Ishikawa (cell line): Measurements from ENCODE around the gene LPAR3.

Source experiments
- CEBPB ChIP-seq: IDR thresholded peaks from 2 replicates; pipeline ENCODE4 v1.6.1; 2012
- CREB1 ChIP-seq: IDR thresholded peaks from 2 replicates; pipeline ENCODE4 v1.6.1; 2012; ENCODE audit warnings: low read depth
- EGR1 ChIP-seq: IDR thresholded peaks from 2 replicates; pipeline ENCODE4 v1.6.1; 2012
- EP300 ChIP-seq: IDR thresholded peaks from 2 replicates; pipeline ENCODE4 v1.6.1; 2012; ENCODE audit warnings: borderline replicate concordance
- FOXM1 ChIP-seq: IDR thresholded peaks from 2 replicates; pipeline ENCODE4 v1.6.1; 2012; ENCODE audit warnings: low read depth, borderline replicate concordance
- REST ChIP-seq: IDR thresholded peaks from 2 replicates; pipeline ENCODE4 v1.6.1; 2012; ENCODE audit warnings: low read depth, mild to moderate bottlenecking
- TCF12 ChIP-seq: IDR thresholded peaks from 2 replicates; pipeline ENCODE4 v1.6.1; 2012; ENCODE audit warnings: low read depth

- TF ChIP-seq EP300, result no peak
- no peak for TF ChIP-seq CREB1
- TF ChIP-seq REST, result no peak
- no peak for TF ChIP-seq FOXM1
- TF ChIP-seq EGR1, result no peak
- no peak for TF ChIP-seq TCF12
- no peak for TF ChIP-seq CEBPB
These were observed 8.2 kb downstream of the LPAR3 start for GRCh38 chr1:84884671-84885389.
